Naive thymus-derived CD4-positive, alpha-beta T cell (primary cell): Measurements from ENCODE around the gene TSPAN9. TPM values are rescaled to one million over a fixed set of nuclear protein-coding genes. Genes with fewer than 3 reads are reported as not detected.

Experiments used
- ATAC-seq: fragments of 150-1000 bp; cut with Tn5 transposase; 2 replicates; pipeline ENCODE4 v1.10.0; 2021; ENCODE audit warnings: mild to moderate bottlenecking, moderate library complexity
- CTCF ChIA-PET: fragments of 350-600 bp; sonication (Branson Sonifier 250); formaldehyde crosslinking; loops from one replicate; lab custom pipeline; 2021; ENCODE audit warnings: antibody characterized with exemption; lab: Charles Lee
- POLR2A ChIA-PET: fragments of 350-600 bp; sonication (Branson Sonifier 250); formaldehyde crosslinking; loops from one replicate; lab custom pipeline; 2021; ENCODE audit warnings: antibody characterized with exemption, inconsistent platforms; lab: Charles Lee
- DNase-seq, 9 donors: peaks; one replicate each; pipeline versions ENCODE4 v3.0.0 to v3.0.0-alpha.2; 2020 to 2022; ENCODE audit warnings: mixed read lengths in 1 of 9
- H3K27ac ChIP-seq: one replicate; pipeline ENCODE4 v1.7.0; 2013; ENCODE audit warnings: mild to moderate bottlenecking, low read depth, low read length, moderate library complexity
- H3K27me3 ChIP-seq, 2 donors: one replicate each; pipeline ENCODE4 v1.7.0; 2013; ENCODE audit warnings: low read length in 2 of 2, mild to moderate bottlenecking in 2 of 2, moderate library complexity in 2 of 2; ENCODE audit not compliant: control insufficient read depth in 2 of 2, insufficient read depth in 2 of 2
- H3K36me3 ChIP-seq, 3 experiments: 1 replicate in 2 of 3; 2 replicates in 1 of 3; pipeline ENCODE4 v1.7.0; 2013; ENCODE audit warnings: low read length in 3 of 3, mild to moderate bottlenecking in 3 of 3, moderate library complexity in 1 of 3; ENCODE audit not compliant: insufficient read depth in 3 of 3, control insufficient read depth in 2 of 3
- H3K4me1 ChIP-seq, 2 donors: one replicate each; pipeline ENCODE4 v1.7.0; 2013; ENCODE audit warnings: low read length in 2 of 2, mild to moderate bottlenecking in 2 of 2, moderate library complexity in 1 of 2; ENCODE audit not compliant: control insufficient read depth in 2 of 2, insufficient read depth in 2 of 2
- H3K4me3 ChIP-seq: 2 replicates; pipeline ENCODE4 v1.7.0; 2013; ENCODE audit warnings: mild to moderate bottlenecking, low read length
- H3K9me3 ChIP-seq, 3 experiments: 1 replicate in 2 of 3; 2 replicates in 1 of 3; pipeline ENCODE4 v1.7.0; 2013; ENCODE audit warnings: low read length in 3 of 3; ENCODE audit not compliant: control insufficient read depth in 2 of 3
- H3K27ac Mint-ChIP-seq, 9 donors: one replicate each; pipeline ENCODE4 v1.8.0; 2020 to 2022; ENCODE audit warnings: mixed read lengths in 9 of 9, mild to moderate bottlenecking in 8 of 9, moderate library complexity in 5 of 9, inconsistent platforms in 2 of 9
- H3K27me3 Mint-ChIP-seq, 5 donors: one replicate each; pipeline ENCODE4 v1.8.0; 2021 to 2022; ENCODE audit warnings: mixed read lengths in 5 of 5, mild to moderate bottlenecking in 1 of 5
- H3K36me3 Mint-ChIP-seq, 5 donors: one replicate each; pipeline ENCODE4 v1.8.0; 2020 to 2022; ENCODE audit warnings: mixed read lengths in 5 of 5, mild to moderate bottlenecking in 3 of 5, inconsistent platforms in 1 of 5
- H3K4me1 Mint-ChIP-seq, 7 donors: one replicate each; pipeline ENCODE4 v1.8.0; 2020 to 2022; ENCODE audit warnings: mixed read lengths in 7 of 7, mild to moderate bottlenecking in 3 of 7, inconsistent platforms in 1 of 7
- H3K4me3 Mint-ChIP-seq, 10 donors: one replicate each; pipeline ENCODE4 v1.8.0; 2020 to 2022; ENCODE audit warnings: mild to moderate bottlenecking in 10 of 10, mixed read lengths in 10 of 10, moderate library complexity in 6 of 10, inconsistent platforms in 2 of 10
- H3K9me3 Mint-ChIP-seq, 11 donors: one replicate each; pipeline ENCODE4 v1.8.0; 2020 to 2022; ENCODE audit warnings: mixed read lengths in 11 of 11, mild to moderate bottlenecking in 4 of 11, inconsistent platforms in 1 of 11, moderate library complexity in 1 of 11
- intact Hi-C, 2 donors: fragments of 100-400 bp; cut with micrococcal nuclease; formaldehyde crosslinking; loops; one replicate each; pipeline ENCODE4 v1.15.1; 2023
- polyA plus RNA-seq, 2 donors: library from polyadenylated mRNA; unstranded; fragments of 300-500 nt; fragmentation: Illumina TruSeq; gene quantifications; one replicate each; pipeline ENCODE4 v1.2.3, GENCODE V29; 2021
- total RNA-seq, 6 experiments: library from RNA in 5 of 6; stranded (reverse) in 5 of 6; gene quantifications; 1 replicate in 5 of 6; 2 replicates in 1 of 6; pipeline ENCODE4 v1.2.3 and lab custom pipeline; 2021 to 2026

TSPAN9 gene
- total and polyA plus RNA-seq, 7 experiments from 2014 or later: 0.20 to 1.8 (median 1.1) TPM; not detected in 1

GRCh38 chr12:3141339-3142321 lies 64.5 kb downstream of the TSPAN9 start:
- H3K36me3 ChIP-seq: no peaks in the 10 kb centered on the region
- Mint-ChIP-seq H3K27ac (no peak overlapping the region), H3K4me3 (no peak overlapping the region), H3K36me3 (no peaks in the 10 kb centered on the region), H3K4me1 (peaks cover 0 to 3% (median 0%) of the 10 kb centered on the region in 7 donors), H3K9me3 (peaks cover 0 to 2% (median 0%) of the 10 kb centered on the region in 11 donors), H3K27me3 (peaks cover 2 to 47% (median 17%) of the 10 kb centered on the region in 5 donors)
- intact Hi-C loops: no loop called here
- H3K4me3 ChIP-seq: no peak overlapping the region
- H3K4me1 ChIP-seq: no peaks in the 10 kb centered on the region
- CTCF ChIA-PET: no interaction called here
- DNase-seq: no peak
- H3K27me3 ChIP-seq: no peaks in the 10 kb centered on the region
- H3K27ac ChIP-seq: no peak overlapping the region
- POLR2A ChIA-PET: no interaction called here
- no peak for ATAC-seq
- H3K9me3 ChIP-seq: no peaks in the 10 kb centered on the region

GRCh38 chr12:3142386-3142785 lies 65.2 kb downstream of the TSPAN9 start:
- H3K9me3 ChIP-seq: no peaks in the 10 kb centered on the region
- intact Hi-C loops: no loop called here
- CTCF ChIA-PET: no interaction called here
- POLR2A ChIA-PET: no interaction called here
- no peak overlapping the region for H3K4me3 ChIP-seq
- ATAC-seq: no peak
- H3K4me1 Mint-ChIP-seq: peaks cover 0 to 3% (median 0%) of the 10 kb centered on the region in 7 donors
- H3K4me1 ChIP-seq: no peaks in the 10 kb centered on the region
- peaks cover 2 to 42% (median 22%) of the 10 kb centered on the region in 5 donors for H3K27me3 Mint-ChIP-seq
- H3K4me3 Mint-ChIP-seq: no peak overlapping the region
- no peaks in the 10 kb centered on the region for H3K36me3 ChIP-seq
- H3K27me3 ChIP-seq: no peaks in the 10 kb centered on the region
- H3K27ac Mint-ChIP-seq: no peak overlapping the region
- no peaks in the 10 kb centered on the region for H3K36me3 Mint-ChIP-seq
- no peak overlapping the region for H3K27ac ChIP-seq
- no peak for DNase-seq
- H3K9me3 Mint-ChIP-seq: peaks cover 0 to 2% (median 0%) of the 10 kb centered on the region in 11 donors

GRCh38 chr12:3144495-3144894 lies 67.3 kb downstream of the TSPAN9 start:
- intact Hi-C loops: no loop called here
- no peaks in the 10 kb centered on the region for H3K9me3 ChIP-seq
- no peak for DNase-seq
- H3K27ac ChIP-seq: no peak overlapping the region
- H3K27me3 ChIP-seq: no peaks in the 10 kb centered on the region
- POLR2A ChIA-PET: interaction anchor here (0.5 kb wide), 1 partner anchor 35 kb away, joined by 5 read pairs; no protein-coding TSS in a partner anchor
- no peaks in the 10 kb centered on the region for H3K36me3 ChIP-seq
- Mint-ChIP-seq H3K4me1 (peaks cover 0 to 3% (median 0%) of the 10 kb centered on the region in 7 donors), H3K27ac (no peak overlapping the region), H3K9me3 (peaks cover 0 to 2% (median 0%) of the 10 kb centered on the region in 11 donors), H3K36me3 (no peaks in the 10 kb centered on the region), H3K4me3 (no peak overlapping the region), H3K27me3 (peaks cover 7 to 37% (median 28%) of the 10 kb centered on the region in 5 donors)
- no peaks in the 10 kb centered on the region for H3K4me1 ChIP-seq
- CTCF ChIA-PET: no interaction called here
- no peak overlapping the region for H3K4me3 ChIP-seq
- ATAC-seq: no peak

- H3K9me3 Mint-ChIP-seq: peaks cover 0 to 2% (median 0%) of the 10 kb centered on the region in 11 donors
- POLR2A ChIA-PET: no interaction called here
- no peaks in the 10 kb centered on the region for H3K36me3 ChIP-seq
- CTCF ChIA-PET: no interaction called here
- H3K4me1 Mint-ChIP-seq: peaks cover 0 to 3% (median 0%) of the 10 kb centered on the region in 7 donors
- intact Hi-C loops: no loop called here
- no peaks in the 10 kb centered on the region for H3K4me1 ChIP-seq
- no peak overlapping the region for H3K27ac ChIP-seq
- no peak overlapping the region for H3K27ac Mint-ChIP-seq
- H3K4me3 ChIP-seq: no peak overlapping the region
- peaks cover 7 to 35% (median 28%) of the 10 kb centered on the region in 5 donors for H3K27me3 Mint-ChIP-seq
- H3K4me3 Mint-ChIP-seq: no peak overlapping the region
- DNase-seq (no peak), ATAC-seq (no peak)
- H3K36me3 Mint-ChIP-seq: no peaks in the 10 kb centered on the region
- no peaks in the 10 kb centered on the region for H3K27me3 ChIP-seq
- H3K9me3 ChIP-seq: no peaks in the 10 kb centered on the region
These were observed 67.9 kb downstream of the TSPAN9 start for GRCh38 chr12:3145033-3145432.

- no peak overlapping the region for H3K27ac Mint-ChIP-seq
- no peaks in the 10 kb centered on the region for H3K9me3 ChIP-seq
- no peak for ATAC-seq
- no peak for DNase-seq
- peaks cover 0 to 3% (median 0%) of the 10 kb centered on the region in 7 donors for H3K4me1 Mint-ChIP-seq
- no peaks in the 10 kb centered on the region for H3K36me3 ChIP-seq
- intact Hi-C loops: no loop called here
- H3K4me3 Mint-ChIP-seq: no peak overlapping the region
- peaks cover 7 to 32% (median 31%) of the 10 kb centered on the region in 5 donors for H3K27me3 Mint-ChIP-seq
- H3K9me3 Mint-ChIP-seq: peaks cover 0 to 2% (median 0%) of the 10 kb centered on the region in 11 donors
- ChIA-PET POLR2A (no interaction called here), CTCF (no interaction called here)
- no peaks in the 10 kb centered on the region for H3K4me1 ChIP-seq
- H3K36me3 Mint-ChIP-seq: no peaks in the 10 kb centered on the region
- H3K4me3 ChIP-seq: no peak overlapping the region
- H3K27ac ChIP-seq: no peak overlapping the region
- no peaks in the 10 kb centered on the region for H3K27me3 ChIP-seq
These were observed 68.5 kb downstream of the TSPAN9 start for GRCh38 chr12:3145546-3146310.

- ChIA-PET CTCF (no interaction called here), POLR2A (no interaction called here)
- H3K9me3 ChIP-seq: no peaks in the 10 kb centered on the region
- no peak overlapping the region for H3K27ac Mint-ChIP-seq
- no peaks in the 10 kb centered on the region for H3K36me3 ChIP-seq
- no peaks in the 10 kb centered on the region for H3K4me1 ChIP-seq
- intact Hi-C loops: no loop called here
- H3K4me1 Mint-ChIP-seq: peaks cover 0 to 3% (median 0%) of the 10 kb centered on the region in 7 donors
- no peak for DNase-seq
- no peaks in the 10 kb centered on the region for H3K27me3 ChIP-seq
- H3K36me3 Mint-ChIP-seq: no peaks in the 10 kb centered on the region
- peaks cover 7 to 35% (median 26%) of the 10 kb centered on the region in 5 donors for H3K27me3 Mint-ChIP-seq
- H3K9me3 Mint-ChIP-seq: peaks cover 0 to 2% (median 0%) of the 10 kb centered on the region in 11 donors
- H3K27ac ChIP-seq: no peak overlapping the region
- H3K4me3 Mint-ChIP-seq: no peak overlapping the region
- no peak overlapping the region for H3K4me3 ChIP-seq
- no peak for ATAC-seq
These were observed 70.1 kb downstream of the TSPAN9 start for GRCh38 chr12:3147260-3147659.
